NCI-H82 (cell line): ENCODE data around the gene SNTA1.
A peak's percentile ranks its signal among the peaks of the same experiment; 100 is the strongest.
"Not testable (repeated sequence)": the region's sequence is repeated elsewhere in the genome, so short reads cannot be mapped to it uniquely, and the experiment has no call there.

Source experiments
- DNase-seq: peaks from one replicate; lab custom pipeline; 2025; lab: John Stamatoyannopoulos, UW

The SNTA1 gene

DNA sequence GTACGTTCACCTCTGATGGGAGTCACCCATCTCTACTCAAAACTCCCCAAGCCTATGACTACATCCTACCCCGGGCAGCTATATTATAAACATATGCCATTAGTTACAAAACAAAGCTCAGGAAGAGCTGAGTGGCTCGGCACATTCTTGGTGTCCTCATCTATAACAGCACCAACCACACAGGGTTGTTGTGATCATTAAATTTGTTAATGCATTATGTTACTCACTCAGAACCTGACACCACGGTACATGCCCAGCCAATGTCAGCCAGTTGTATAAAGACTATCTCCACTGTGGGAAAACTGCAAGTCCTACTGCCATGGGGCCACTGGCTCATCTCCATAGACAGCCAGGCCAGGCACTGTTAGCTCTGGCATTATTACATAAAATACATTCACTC, 50.0 kb downstream of the SNTA1 start:
- DNase-seq: no peak

DNA sequence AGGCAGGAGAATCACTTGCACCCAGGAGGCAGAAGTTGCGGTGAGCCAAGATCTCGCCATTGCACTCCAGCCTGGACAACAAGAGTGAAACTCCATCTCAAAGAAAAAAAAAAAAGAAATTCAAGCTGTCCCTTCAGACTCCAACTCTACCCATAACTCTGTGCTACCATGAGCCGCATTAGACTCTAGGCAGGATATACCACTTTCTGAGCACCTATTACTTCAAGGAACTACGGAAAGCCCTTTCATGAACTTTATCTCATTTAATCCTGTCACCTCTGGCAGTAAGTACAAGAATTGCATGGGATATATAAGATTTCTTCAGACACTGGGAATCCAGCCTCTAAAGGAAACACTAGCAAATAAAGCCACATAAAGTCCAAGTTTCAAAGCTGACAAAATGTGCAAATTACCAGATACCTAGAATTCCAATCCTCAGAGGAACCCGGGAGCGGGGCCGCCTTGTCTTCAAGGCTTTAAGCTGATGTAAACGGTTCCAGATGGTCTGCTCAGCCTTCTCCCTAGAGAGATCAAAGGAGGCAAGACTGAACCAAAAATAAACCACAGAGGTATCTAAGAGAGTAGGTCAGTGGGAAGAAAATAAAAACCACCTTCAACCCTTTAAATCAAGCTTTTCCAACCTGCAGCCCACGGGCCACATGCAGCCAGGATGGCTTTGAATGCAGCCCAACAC, 51.7 kb downstream of the SNTA1 start:
- DNase-seq: peak; percentile 96

DNA sequence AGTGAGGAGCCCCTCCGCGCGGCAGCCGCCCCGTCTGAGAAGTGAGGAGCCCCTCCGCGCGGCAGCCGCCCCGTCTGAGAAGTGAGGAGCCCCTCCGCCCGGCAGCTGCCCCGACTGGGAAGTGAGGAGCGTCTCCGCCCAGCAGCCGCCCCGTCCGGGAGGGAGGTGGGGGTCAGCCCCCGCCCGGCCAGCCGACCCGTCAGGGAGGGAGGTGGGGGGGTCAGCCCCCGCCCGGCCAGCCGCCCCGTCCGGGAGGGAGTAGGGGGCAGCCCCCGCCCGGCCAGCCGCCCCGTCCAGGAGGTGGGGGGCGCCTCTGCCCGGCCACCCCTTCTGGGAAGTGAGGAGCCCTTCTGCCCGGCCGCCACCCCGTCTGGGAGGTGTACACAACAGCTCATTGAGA, 54.2 kb downstream of the SNTA1 start:
- DNase-seq: not testable (repeated sequence)

DNA sequence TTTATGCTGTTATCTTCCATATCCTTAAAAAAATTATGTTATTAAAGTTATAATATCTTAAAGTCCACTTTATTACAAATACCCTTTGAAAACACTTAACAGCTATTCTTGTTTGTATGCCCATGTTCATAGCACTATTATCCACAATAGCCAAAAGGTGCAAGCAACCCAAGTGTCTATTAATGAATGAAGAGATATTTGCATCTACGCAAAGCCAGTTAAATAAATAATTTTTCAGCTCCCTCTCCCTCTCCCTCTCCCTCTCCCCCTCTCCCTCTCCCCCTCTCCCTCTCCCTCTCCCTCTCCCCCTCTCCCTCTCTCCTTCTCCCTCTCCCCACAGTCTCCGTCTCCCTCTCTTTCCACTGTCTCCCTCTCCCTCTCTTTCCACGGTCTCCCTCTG, 55.3 kb downstream of the SNTA1 start:
- DNase-seq: no peak

DNA sequence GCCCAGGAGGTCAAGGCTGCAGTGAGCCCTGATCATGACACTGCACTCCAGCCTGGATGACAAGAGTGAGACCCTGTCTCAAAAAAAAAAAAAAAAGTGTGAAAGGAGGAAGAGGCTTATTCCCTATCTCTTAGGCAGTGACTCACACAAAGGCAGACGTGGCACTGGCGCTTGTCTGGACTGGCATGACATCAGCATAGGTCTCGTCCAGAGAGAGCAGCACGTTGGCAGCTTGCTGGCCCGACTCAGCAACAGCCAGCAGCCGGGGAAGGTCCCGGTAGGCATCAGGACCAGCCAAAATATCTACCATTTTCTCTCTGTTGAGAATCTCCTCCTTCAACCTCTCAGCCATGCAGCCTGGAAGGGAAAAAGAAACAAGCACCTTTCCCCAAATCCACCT, 56.4 kb downstream of the SNTA1 start:
- DNase-seq: no peak

DNA sequence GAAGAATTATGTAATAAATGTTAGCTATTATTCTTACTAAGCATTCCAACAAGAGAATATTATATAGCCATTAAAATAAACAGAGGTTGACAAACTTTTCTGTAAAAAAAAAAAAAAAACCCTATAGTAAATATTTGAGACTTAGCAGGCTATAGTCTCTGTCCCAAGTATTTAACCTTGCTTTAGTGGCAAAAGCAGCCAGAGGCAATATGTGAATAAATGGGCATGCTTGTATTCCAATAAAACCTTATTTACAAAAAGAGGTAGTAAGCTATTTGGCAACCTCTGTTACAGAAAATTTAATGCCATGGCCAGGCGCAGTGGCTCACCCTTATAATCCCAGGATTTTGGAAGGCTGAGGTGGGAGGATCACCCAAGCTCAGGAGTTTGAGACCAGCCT, 56.9 kb downstream of the SNTA1 start:
- DNase-seq: no peak

DNA sequence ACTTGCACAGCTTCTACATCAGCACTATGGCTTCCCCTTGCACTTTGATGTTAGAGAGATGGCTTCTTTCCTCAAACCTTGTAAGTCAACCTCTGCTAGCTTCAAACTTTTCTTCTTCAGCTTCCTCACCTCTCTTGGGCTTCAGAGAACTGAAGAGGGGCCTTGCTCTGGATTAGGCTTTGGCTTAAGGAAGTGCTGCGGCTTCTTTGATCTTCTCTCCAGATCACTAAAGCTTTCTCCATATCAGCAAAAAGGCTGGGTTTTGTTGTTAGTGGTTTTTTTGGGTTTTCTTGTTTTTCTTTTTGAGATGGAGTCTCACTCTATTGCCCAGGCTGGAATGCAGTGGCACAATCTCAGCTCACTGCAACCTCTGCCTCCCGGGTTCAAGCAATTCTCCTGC, 66.2 kb downstream of the SNTA1 start:
- no peak for DNase-seq

DNA sequence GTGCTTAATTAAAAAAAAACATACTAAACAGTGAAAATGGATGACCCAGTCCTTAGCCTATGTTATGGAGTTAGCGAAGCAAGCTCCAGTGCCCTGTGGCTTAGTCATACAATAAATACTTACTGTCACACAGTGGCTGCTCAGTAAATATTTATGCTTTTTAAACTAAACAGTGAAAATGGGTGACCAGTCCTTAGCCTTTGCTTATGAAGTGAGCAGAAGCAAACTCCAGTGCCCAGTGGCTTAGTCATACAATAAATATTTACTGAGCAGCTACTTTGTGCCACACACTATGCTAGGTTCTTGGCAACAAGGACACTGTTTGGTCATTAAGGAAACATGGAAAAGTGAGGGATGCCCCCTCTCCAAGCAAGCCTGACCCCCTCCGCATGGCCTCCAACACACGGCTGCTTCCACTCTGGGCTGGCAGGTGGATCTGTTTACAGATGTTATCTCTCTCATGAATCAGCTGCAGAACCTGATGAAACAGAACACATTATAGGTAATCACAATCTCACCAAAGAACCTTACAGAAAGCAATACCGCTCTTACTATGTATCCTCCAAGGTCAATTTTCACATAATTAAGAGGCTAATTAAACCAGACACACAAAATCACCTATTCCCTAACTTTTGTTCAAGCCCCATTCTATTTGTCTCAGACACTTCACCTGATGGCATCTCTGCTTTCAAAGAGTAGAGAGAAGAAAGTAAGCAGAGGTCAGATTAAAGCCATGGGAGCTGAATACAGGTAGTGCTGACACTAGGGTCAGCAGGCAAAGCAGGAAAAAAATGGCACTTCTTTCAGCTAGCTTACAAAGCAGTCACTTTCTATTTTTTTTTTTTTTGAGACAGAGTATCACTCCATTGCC, 69.6 kb downstream of the SNTA1 start:
- no peak for DNase-seq

DNA sequence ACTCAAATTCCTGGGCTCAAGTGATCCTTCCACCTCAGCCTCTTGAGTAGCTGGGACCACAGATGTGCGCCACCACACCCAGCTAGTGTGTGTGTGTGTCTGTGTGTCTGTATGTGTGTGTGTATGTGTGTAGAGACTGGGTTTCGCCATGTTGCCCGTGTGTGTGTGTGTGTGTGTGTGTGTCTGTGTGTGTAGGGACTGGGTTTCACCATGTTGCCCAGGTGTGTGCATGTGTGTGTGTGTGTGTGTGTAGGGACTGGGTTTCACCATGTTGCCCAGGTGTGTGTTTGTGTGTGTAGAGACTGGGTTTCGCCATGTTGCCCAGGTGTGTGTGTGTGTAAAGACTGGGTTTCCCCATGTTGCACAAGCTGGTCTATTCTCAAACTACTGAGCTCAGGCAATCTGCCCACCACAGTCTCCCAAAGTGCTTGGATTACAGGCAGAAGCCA, 70.5 kb downstream of the SNTA1 start:
- DNase-seq: no peak

DNA sequence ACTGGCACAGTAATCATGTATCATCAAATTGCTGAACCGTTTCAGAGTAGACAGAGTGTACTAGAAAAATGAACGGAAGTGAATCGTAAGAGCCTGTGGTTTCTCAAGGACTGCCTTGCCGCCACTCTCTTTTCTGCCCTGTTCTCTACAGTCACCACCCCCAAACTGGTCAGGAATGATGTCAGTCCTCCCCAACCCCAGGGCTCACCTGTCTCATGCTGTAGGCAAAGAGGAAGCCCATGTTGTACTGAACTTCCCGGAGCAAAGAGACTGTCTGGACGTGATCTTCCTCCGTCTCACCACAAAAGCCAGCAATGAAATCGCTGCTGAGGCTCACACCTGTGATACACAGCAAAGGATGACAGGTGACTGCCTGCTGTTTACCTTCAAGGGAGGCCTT, 73.3 kb downstream of the SNTA1 start:
- no peak for DNase-seq

DNA sequence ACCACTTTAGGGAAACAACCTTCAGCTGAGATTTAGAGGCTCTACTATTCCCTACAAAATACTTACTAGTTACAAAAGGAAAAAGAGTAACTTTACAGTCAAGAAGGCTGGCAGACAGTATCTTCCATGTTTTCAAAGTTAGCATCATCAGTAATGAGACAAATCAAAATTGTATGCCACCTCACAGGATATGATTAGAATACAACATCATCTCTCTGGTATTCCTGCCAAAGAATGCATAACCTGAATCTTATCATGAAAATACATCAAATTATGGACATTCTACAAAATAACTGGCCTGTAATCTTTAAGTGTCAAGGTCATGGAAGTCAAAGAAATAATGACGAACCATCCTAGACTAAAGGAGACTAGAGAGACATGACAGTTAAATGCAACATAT, 80.7 kb downstream of the SNTA1 start:
- DNase-seq: no peak

DNA sequence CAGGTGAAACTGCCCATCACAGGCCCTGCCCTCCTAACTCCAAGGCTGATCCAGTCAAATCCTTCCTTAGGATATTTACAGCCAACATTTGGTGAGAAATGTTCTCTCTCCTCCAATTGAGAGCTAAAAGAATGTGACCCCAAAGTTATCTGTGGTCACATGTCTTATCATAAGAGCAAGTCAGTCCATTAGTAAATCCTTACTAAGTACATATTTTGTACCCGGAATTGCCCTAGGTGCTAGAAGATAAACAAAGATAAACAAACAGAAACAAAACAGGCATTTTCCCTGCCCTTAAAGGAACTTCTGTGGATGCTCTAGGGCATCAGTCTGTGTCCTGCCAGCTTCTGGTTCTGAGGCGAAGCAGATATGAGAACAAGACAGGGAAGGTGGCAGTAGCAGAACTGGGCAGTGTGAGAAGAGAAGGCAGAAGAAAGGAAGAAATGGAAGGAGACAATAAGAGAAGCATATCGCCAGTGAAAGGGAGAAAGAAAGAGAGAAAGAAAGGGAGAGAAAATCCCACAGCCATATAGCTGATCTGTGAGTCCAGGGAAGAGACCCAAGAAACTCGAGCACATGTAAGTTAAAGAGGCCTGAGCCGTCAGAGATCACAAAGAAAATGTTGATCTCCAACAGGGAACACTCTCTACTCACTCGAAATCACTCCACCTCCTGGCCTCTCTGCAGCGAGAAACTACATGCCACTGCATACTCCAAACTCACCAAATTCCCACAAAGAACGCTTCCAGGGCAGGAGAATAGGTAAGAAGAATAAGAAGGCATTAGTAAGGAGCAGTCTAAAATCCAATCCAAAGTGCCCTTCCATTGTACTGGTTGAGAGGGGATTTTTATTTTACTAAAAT, 83.9 kb downstream of the SNTA1 start:
- DNase-seq: no peak
